K562 (cell line): ENCODE results near the gene TENM3.

ENCODE experiments used
- ELF1 ChIP-seq: fragments of 200-800 bp; sonication (Bioruptor generic); IDR thresholded peaks from 2 replicates; pipeline ENCODE4 v1.6.1; 2016; ENCODE audit warnings: missing genetic modification characterization, missing compliant biosample characterization
- MIER1 ChIP-seq: fragments of 450-650 bp; IDR thresholded peaks from 2 replicates; pipeline ENCODE4 v1.6.1; 2016; ENCODE audit warnings: antibody characterized with exemption, mild to moderate bottlenecking, low read depth
- PHF8 ChIP-seq: fragments of 200-600 bp; sonication (generic); IDR thresholded peaks from 2 replicates; pipeline ENCODE4 v1.6.1; 2012; ENCODE audit warnings: mixed run types, mild to moderate bottlenecking, inconsistent platforms, low read length, moderate library complexity, borderline replicate concordance
- POLR2A ChIP-seq: fragments of 450-650 bp; conservative IDR thresholded peaks from 2 replicates; pipeline ENCODE4 v1.6.1; 2016
- POLR2AphosphoS5 ChIP-seq: IDR thresholded peaks from 2 replicates; pipeline ENCODE4 v1.6.1; 2011; ENCODE audit warnings: mild to moderate bottlenecking, low read depth, low read length, moderate library complexity; ENCODE audit not compliant: control insufficient read depth, insufficient read depth
- SPI1 ChIP-seq: IDR thresholded peaks from 2 replicates; pipeline ENCODE4 v1.6.1; 2011; ENCODE audit warnings: low read depth, low read length, control low read depth, borderline replicate concordance
- TFAM ChIP-seq: fragments of 250-450 bp; sonication (Bioruptor Pico); conservative IDR thresholded peaks from 2 replicates; pipeline ENCODE4 v1.5.0; 2021; ENCODE audit warnings: mild to moderate bottlenecking, moderate library complexity
- ZFP36 ChIP-seq: fragments of 150-350 bp; IDR thresholded peaks from 2 replicates; pipeline ENCODE4 v1.6.1; 2018; ENCODE audit warnings: low read length, low read depth; ENCODE audit not compliant: partially characterized antibody
- ZFX ChIP-seq: sonication (generic); formaldehyde crosslinking; IDR thresholded peaks from 2 replicates; pipeline ENCODE4 v1.8.0; 2022; ENCODE audit warnings: mild to moderate bottlenecking, missing genetic modification reagents, moderate library complexity
- ZNF24 ChIP-seq: fragments of 450-650 bp; IDR thresholded peaks from 2 replicates; pipeline ENCODE4 v1.6.1; 2016
- ZNF274 ChIP-seq: IDR thresholded peaks from 2 replicates; pipeline ENCODE4 v1.6.1; 2011; ENCODE audit warnings: low read depth, mild to moderate bottlenecking, low read length, moderate library complexity, borderline replicate concordance
- TF ChIP-seq, protein P1 (sequence below): sonication (generic); formaldehyde crosslinking; IDR thresholded peaks from 2 replicates; pipeline ENCODE4 v1.8.0; 2022; ENCODE audit warnings: mild to moderate bottlenecking, missing genetic modification reagents, borderline replicate concordance

DNA sequence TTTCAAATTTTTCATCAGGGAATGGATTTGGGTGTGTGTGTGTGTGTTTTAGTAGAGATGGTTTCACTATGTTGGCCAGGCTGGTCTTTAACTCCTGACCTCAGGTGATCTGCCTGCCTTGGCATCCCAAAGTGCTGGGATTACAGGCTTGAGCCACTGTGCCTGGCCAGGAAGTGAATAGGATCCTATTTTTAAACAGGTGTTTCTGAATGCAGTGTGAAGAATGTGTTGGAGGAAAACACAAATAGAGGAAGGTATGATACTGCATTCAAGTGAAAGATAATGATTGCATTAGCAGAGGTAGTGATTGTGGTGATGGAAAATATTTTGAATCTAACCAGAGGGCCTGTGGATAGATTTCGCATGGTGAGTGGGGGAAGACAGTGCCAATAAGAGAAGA is 189.6 kb downstream of the TENM3 start:
- TF ChIP-seq PHF8 (no peak), ZFX (no peak), ELF1 (tag) (no peak), POLR2A (no peak), MIER1 (no peak), SPI1 (no peak), ZNF24 (no peak), POLR2AphosphoS5 (no peak), TFAM (CRISPR knock-in tag) (no peak), ZNF274 (no peak), ZFP36 (no peak)
- TF ChIP-seq, protein P1, sequence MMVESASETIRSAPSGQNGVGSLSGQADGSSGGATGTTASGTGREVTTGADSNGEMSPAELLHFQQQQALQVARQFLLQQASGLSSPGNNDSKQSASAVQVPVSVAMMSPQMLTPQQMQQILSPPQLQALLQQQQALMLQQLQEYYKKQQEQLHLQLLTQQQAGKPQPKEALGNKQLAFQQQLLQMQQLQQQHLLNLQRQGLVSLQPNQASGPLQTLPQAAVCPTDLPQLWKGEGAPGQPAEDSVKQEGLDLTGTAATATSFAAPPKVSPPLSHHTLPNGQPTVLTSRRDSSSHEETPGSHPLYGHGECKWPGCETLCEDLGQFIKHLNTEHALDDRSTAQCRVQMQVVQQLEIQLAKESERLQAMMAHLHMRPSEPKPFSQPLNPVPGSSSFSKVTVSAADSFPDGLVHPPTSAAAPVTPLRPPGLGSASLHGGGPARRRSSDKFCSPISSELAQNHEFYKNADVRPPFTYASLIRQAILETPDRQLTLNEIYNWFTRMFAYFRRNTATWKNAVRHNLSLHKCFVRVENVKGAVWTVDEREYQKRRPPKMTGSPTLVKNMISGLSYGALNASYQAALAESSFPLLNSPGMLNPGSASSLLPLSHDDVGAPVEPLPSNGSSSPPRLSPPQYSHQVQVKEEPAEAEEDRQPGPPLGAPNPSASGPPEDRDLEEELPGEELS: no peak
